ENCODE data around the gene NOXA1. TPM values are rescaled to one million over a fixed set of nuclear protein-coding genes. Genes with fewer than 3 reads are reported as not detected.

The NOXA1 gene
- total RNA-seq, 2 donors from 2014 or later = 3.5 to 9.6 TPM

GRCh38 chr9:137381501-137382443, 41.4 kb upstream of the NOXA1 start:
- DNase-seq (ENCODE audit: low spot score) = no peak
- H3K4me1 ChIP-seq (ENCODE audit: control insufficient read depth in 1 of 2, low read depth in 2 of 2) = no peaks in the 10 kb centered on the region
- TF ChIP-seq, protein P1, sequence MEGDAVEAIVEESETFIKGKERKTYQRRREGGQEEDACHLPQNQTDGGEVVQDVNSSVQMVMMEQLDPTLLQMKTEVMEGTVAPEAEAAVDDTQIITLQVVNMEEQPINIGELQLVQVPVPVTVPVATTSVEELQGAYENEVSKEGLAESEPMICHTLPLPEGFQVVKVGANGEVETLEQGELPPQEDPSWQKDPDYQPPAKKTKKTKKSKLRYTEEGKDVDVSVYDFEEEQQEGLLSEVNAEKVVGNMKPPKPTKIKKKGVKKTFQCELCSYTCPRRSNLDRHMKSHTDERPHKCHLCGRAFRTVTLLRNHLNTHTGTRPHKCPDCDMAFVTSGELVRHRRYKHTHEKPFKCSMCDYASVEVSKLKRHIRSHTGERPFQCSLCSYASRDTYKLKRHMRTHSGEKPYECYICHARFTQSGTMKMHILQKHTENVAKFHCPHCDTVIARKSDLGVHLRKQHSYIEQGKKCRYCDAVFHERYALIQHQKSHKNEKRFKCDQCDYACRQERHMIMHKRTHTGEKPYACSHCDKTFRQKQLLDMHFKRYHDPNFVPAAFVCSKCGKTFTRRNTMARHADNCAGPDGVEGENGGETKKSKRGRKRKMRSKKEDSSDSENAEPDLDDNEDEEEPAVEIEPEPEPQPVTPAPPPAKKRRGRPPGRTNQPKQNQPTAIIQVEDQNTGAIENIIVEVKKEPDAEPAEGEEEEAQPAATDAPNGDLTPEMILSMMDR (IDR thresholded peaks at IDR 0.05) = no peak
- no peaks in the 10 kb centered on the region for H3K9me3 ChIP-seq
- no peaks in the 10 kb centered on the region for H3K27me3 ChIP-seq (replicated peaks; ENCODE audit: insufficient read depth)
- ATAC-seq (ENCODE audit: insufficient number of reproducible peaks, low FRiP score, low read depth) = no peak
- H3K27ac ChIP-seq = no peak overlapping the region
- H3K4me3 ChIP-seq = no peak overlapping the region
- H3K36me3 ChIP-seq = no peaks in the 10 kb centered on the region

DNA sequence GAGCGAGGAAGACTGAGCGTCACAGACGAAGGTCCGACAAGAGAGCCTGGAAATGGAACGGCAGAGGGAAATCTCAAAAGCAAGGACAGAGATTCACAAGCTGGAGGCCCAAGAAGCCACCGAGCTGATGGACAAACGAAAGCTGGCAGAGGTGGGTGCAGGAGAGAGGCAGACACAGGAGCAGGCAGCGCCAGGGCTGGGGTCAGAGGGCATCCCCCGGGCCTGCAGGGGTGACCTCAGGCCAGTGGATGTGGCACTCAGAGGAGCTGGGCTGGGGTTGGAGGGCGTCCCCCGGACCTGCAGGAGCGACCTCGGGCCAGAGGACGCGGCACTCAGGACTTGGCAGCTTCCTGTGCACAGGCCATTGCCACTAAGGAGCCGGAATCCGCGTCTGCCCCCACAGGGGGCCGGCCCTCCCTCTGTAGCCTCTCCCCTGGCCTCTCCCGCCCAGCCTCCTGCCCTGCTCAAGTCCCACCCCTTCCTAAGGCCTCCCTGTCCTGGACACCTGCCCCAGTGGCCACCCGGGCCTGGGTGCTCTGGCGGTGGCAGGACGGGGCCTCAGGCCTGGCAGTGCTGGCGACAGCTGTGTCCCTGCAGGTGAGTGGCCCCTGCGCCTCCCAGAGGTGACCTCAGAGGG, 40.6 kb upstream of the NOXA1 start:
- Histone ChIP-seq H3K4me1 (ENCODE audit: control insufficient read depth in 1 of 2, low read depth in 2 of 2) (no peaks in the 10 kb centered on the region), H3K9me3 (no peaks in the 10 kb centered on the region), H3K27ac (no peak overlapping the region), H3K27me3 (replicated peaks; ENCODE audit: insufficient read depth) (no peaks in the 10 kb centered on the region), H3K36me3 (no peaks in the 10 kb centered on the region), H3K4me3 (no peak overlapping the region)
- no peak for DNase-seq (ENCODE audit: low spot score)
- TF ChIP-seq, protein P1 (IDR thresholded peaks at IDR 0.05) = no peak
- ATAC-seq (ENCODE audit: insufficient number of reproducible peaks, low FRiP score, low read depth) = no peak

GRCh38 chr9:137383081-137383783, 40.0 kb upstream of the NOXA1 start:
- no peak for ATAC-seq (ENCODE audit: insufficient number of reproducible peaks, low FRiP score, low read depth)

GRCh38 chr9:137383784-137384756, 39.1 kb upstream of the NOXA1 start:
- no peak for DNase-seq (ENCODE audit: low spot score)
- H3K4me3 ChIP-seq = no peak overlapping the region
- TF ChIP-seq, protein P1 (IDR thresholded peaks at IDR 0.05) = no peak
- ATAC-seq (ENCODE audit: insufficient number of reproducible peaks, low FRiP score, low read depth) = no peak
- no peak overlapping the region for H3K27ac ChIP-seq
- H3K4me1 ChIP-seq (ENCODE audit: control insufficient read depth in 1 of 2, low read depth in 2 of 2) = no peaks in the 10 kb centered on the region
- no peaks in the 10 kb centered on the region for H3K9me3 ChIP-seq
- no peaks in the 10 kb centered on the region for H3K27me3 ChIP-seq (replicated peaks; ENCODE audit: insufficient read depth)
- no peaks in the 10 kb centered on the region for H3K36me3 ChIP-seq

More at GRCh38 chr9:137383081-137383783, 40.0 kb upstream of the NOXA1 start:
- H3K9me3 ChIP-seq = no peaks in the 10 kb centered on the region
- TF ChIP-seq, protein P1 (IDR thresholded peaks at IDR 0.05) = no peak
- no peak overlapping the region for H3K4me3 ChIP-seq
- H3K27me3 ChIP-seq (replicated peaks; ENCODE audit: insufficient read depth) = no peaks in the 10 kb centered on the region
- no peaks in the 10 kb centered on the region for H3K36me3 ChIP-seq
- no peaks in the 10 kb centered on the region for H3K4me1 ChIP-seq (ENCODE audit: control insufficient read depth in 1 of 2, low read depth in 2 of 2)
- no peak for DNase-seq (ENCODE audit: low spot score)
- H3K27ac ChIP-seq = no peak overlapping the region
